Esophagus squamous epithelium (tissue), 5 donors: Measurements from ENCODE around the gene NOTUM. TPM values are rescaled to one million over a fixed set of nuclear protein-coding genes. Genes with fewer than 3 reads are reported as not detected.

Source experiments
- DNase-seq: peaks from one replicate; lab custom pipeline; 2025; lab: John Stamatoyannopoulos, UW
- H3K27ac ChIP-seq, 4 donors: fragments of 200-600 bp; sonication (generic); one replicate each; pipeline ENCODE4 v1.5.1; 2016 to 2019; ENCODE audit warnings: mild to moderate bottlenecking in 1 of 4
- H3K27me3 ChIP-seq, 4 donors: fragments of 200-600 bp; sonication (generic); 1 replicate in 3 of 4; 2 replicates in 1 of 4; pipeline versions ENCODE4 v1.5.1 to v1.6.0; 2017 to 2021; ENCODE audit warnings: antibody characterized with exemption in 1 of 4
- H3K36me3 ChIP-seq, 3 donors: fragments of 200-600 bp; sonication (generic); one replicate each; pipeline ENCODE4 v1.5.1; 2016 to 2019
- H3K4me1 ChIP-seq, 3 donors: fragments of 200-600 bp; sonication (generic); one replicate each; pipeline ENCODE4 v1.5.1; 2017 to 2019
- H3K4me3 ChIP-seq, 4 donors: fragments of 200-600 bp; sonication (generic); 1 replicate in 3 of 4; 2 replicates in 1 of 4; pipeline ENCODE4 v1.5.1; 2016 to 2019; ENCODE audit warnings: mild to moderate bottlenecking in 2 of 4, moderate library complexity in 1 of 4
- H3K9me3 ChIP-seq, 3 donors: fragments of 200-600 bp; sonication (generic); one replicate each; pipeline ENCODE4 v1.5.1; 2016 to 2019
- CTCF ChIP-seq, 6 experiments: fragments of 450-650 bp in 4 of 6; fragments of 200-600 bp in 2 of 6; sonication (generic) in 2 of 6; IDR thresholded peaks; one replicate each; pipeline ENCODE4 v1.5.1; 2016 to 2019; ENCODE audit warnings: antibody characterized with exemption in 6 of 6, mild to moderate bottlenecking in 4 of 6, moderate library complexity in 4 of 6
- POLR2A ChIP-seq, 4 donors: fragments of 450-650 bp; IDR thresholded peaks; one replicate each; pipeline ENCODE4 v1.6.1; 2017; ENCODE audit warnings: antibody characterized with exemption in 4 of 4, mild to moderate bottlenecking in 4 of 4, moderate library complexity in 3 of 4
- WGBS, 2 donors: methylation state at CpG; one replicate each; pipeline ENCODE4 v1.1.5; 2018; 5-methylcytosine and 5-hydroxymethylcytosine counted together
- intact Hi-C: fragments of 100-400 bp; cut with DNase I; formaldehyde crosslinking; loops from one replicate; pipeline ENCODE4 v1.15.0; 2022
- total RNA-seq, 4 donors: library from RNA; depleted of rRNA; stranded (reverse); fragments of >200 nt; gene quantifications; one replicate each; pipeline ENCODE4 v1.1.0, GENCODE V29; 2016
- donor health status: DM: yes; HTN: yes; CAD: no.

The NOTUM gene
- total RNA-seq, 4 donors from 2014 or later, result 0.11 to 0.94 (median 0.19) TPM; not detected in 1

GRCh38 chr17:81957691-81958432 lies 3.1 kb downstream of the NOTUM start:
- WGBS, 2 donors, result 71 to 87% methylated on average over 3 to 9 of the region's 19 CpGs
- Histone ChIP-seq H3K27ac (no peak overlapping the region), H3K9me3 (no peaks in the 10 kb centered on the region), H3K27me3 (peaks cover 17 to 92% (median 24%) of the 10 kb centered on the region in 4 donors), H3K4me3 (no peak overlapping the region), H3K36me3 (no peaks in the 10 kb centered on the region), H3K4me1 (peaks cover 12 to 44% (median 32%) of the 10 kb centered on the region in 3 donors)
- DNase-seq, result no peak
- no peak for TF ChIP-seq POLR2A (IDR thresholded peaks at IDR 0.05)
- TF ChIP-seq CTCF (IDR thresholded peaks at IDR 0.05), result no peak
- intact Hi-C loops, result loop anchor here (2.0 to 10.0 kb wide), 2 partner anchors 65 to 197 kb away; partner anchors contain the start of genes CENPX and LRRC45

- no peak for TF ChIP-seq POLR2A (IDR thresholded peaks at IDR 0.05)
- TF ChIP-seq CTCF (IDR thresholded peaks at IDR 0.05), result no peak
- DNase-seq, result no peak
- 61 to 72% methylated on average over 5 to 12 of the region's 45 CpGs for WGBS, 2 donors
- Histone ChIP-seq H3K36me3 (no peaks in the 10 kb centered on the region), H3K4me1 (peaks cover 12 to 38% (median 29%) of the 10 kb centered on the region in 3 donors), H3K27me3 (peaks cover 13 to 88% (median 17%) of the 10 kb centered on the region in 4 donors), H3K27ac (no peak overlapping the region), H3K4me3 (no peak overlapping the region), H3K9me3 (no peaks in the 10 kb centered on the region)
- intact Hi-C loops, result loop anchor here (10.0 kb wide), 1 partner anchor 198 kb away; no protein-coding TSS in a partner anchor
Observed at GRCh38 chr17:81956607-81957589, 4.1 kb downstream of the NOTUM start.

GRCh38 chr17:81955756-81956544 lies 5.0 kb downstream of the NOTUM start:
- WGBS, 2 donors, result 75 to 82% methylated on average over 2 to 10 of the region's 13 CpGs
- no peak for DNase-seq
- Histone ChIP-seq H3K4me1 (peaks cover 12 to 29% (median 19%) of the 10 kb centered on the region in 3 donors), H3K36me3 (no peaks in the 10 kb centered on the region), H3K27ac (no peak overlapping the region), H3K9me3 (no peaks in the 10 kb centered on the region), H3K27me3 (peaks cover 8 to 78% (median 15%) of the 10 kb centered on the region in 4 donors), H3K4me3 (no peak overlapping the region)
- TF ChIP-seq CTCF (IDR thresholded peaks at IDR 0.05) (no peak), POLR2A (IDR thresholded peaks at IDR 0.05) (no peak)
- intact Hi-C loops, result loop anchor here (10.0 kb wide), 1 partner anchor 199 kb away; no protein-coding TSS in a partner anchor

GRCh38 chr17:81955058-81955681 lies 5.8 kb downstream of the NOTUM start:
- no peak for DNase-seq
- H3K9me3 ChIP-seq, result no peaks in the 10 kb centered on the region
- H3K27me3 ChIP-seq, result peaks cover 3 to 71% (median 10%) of the 10 kb centered on the region in 4 donors
- no peak overlapping the region for H3K4me3 ChIP-seq
- WGBS, 2 donors, result 68 to 78% methylated on average over 5 to 10 of the region's 26 CpGs
- intact Hi-C loops, result loop anchor here (10.0 kb wide), 1 partner anchor 200 kb away; no protein-coding TSS in a partner anchor
- H3K27ac ChIP-seq, result no peak overlapping the region
- H3K36me3 ChIP-seq, result no peaks in the 10 kb centered on the region
- TF ChIP-seq CTCF (IDR thresholded peaks at IDR 0.05), result no peak
- TF ChIP-seq POLR2A (IDR thresholded peaks at IDR 0.05), result no peak
- peaks cover 7 to 21% (median 11%) of the 10 kb centered on the region in 3 donors for H3K4me1 ChIP-seq
